Upper lobe of right lung (tissue), 1 donor: ENCODE measurements around the gene TSPAN4. TPM values are rescaled to one million over a fixed set of nuclear protein-coding genes. Genes with fewer than 3 reads are reported as not detected.

Experiments used
- ATAC-seq: fragments of 200-7000 bp; cut with Tn5 transposase; one replicate; pipeline ENCODE4 v1.9.1; 2020; ENCODE audit warnings: mild to moderate bottlenecking, moderate library complexity
- DNase-seq: peaks from one replicate; pipeline ENCODE4 v3.0.0-alpha.2; 2020
- H3K27ac ChIP-seq: fragments of 200-600 bp; one replicate; pipeline ENCODE4 v1.8.0; 2022
- H3K27me3 ChIP-seq: fragments of 200-600 bp; one replicate; pipeline ENCODE4 v1.8.0; 2022; ENCODE audit warnings: mild to moderate bottlenecking
- H3K36me3 ChIP-seq: fragments of 200-600 bp; one replicate; pipeline ENCODE4 v1.8.0; 2022
- H3K4me1 ChIP-seq: fragments of 200-600 bp; one replicate; pipeline ENCODE4 v1.8.0; 2022
- H3K4me3 ChIP-seq: fragments of 200-600 bp; one replicate; pipeline ENCODE4 v1.8.0; 2022; ENCODE audit warnings: mild to moderate bottlenecking
- H3K9me3 ChIP-seq: fragments of 200-600 bp; one replicate; pipeline ENCODE4 v1.8.0; 2022
- CTCF ChIP-seq: fragments of 200-600 bp; IDR thresholded peaks from one replicate; pipeline ENCODE4 v1.8.0; 2022; ENCODE audit warnings: antibody characterized with exemption
- intact Hi-C: fragments of 100-400 bp; cut with DNase I; formaldehyde crosslinking; loops from one replicate; pipeline ENCODE4 v1.11.0; 2022
- total RNA-seq: library from RNA; stranded (reverse); fragmentation: NEBNext Ultra II Directional; extraction: Animal tissue kit (Norgen Biotek cat#: 25700); gene quantifications from one replicate; pipeline ENCODE4 v1.2.1, GENCODE V29; 2021
- donor health status: DM: no; HTN: yes; CAD: no; lungs with severe emphysema.

Gene TSPAN4
- total RNA-seq, 1 donor from 2014 or later, result 167 TPM

- Histone ChIP-seq H3K9me3 (no peaks in the 10 kb centered on the region), H3K36me3 (no peaks in the 10 kb centered on the region), H3K27me3 (no peaks in the 10 kb centered on the region), H3K4me3 (no peak overlapping the region), H3K27ac (no peak overlapping the region), H3K4me1 (no peaks in the 10 kb centered on the region)
- DNase-seq (no peak), ATAC-seq (no peak)
- intact Hi-C loops, result no loop called here
- no peak for TF ChIP-seq CTCF
Observed at GRCh38 chr11:877565-877964, 34.9 kb downstream of the TSPAN4 start.

DNA sequence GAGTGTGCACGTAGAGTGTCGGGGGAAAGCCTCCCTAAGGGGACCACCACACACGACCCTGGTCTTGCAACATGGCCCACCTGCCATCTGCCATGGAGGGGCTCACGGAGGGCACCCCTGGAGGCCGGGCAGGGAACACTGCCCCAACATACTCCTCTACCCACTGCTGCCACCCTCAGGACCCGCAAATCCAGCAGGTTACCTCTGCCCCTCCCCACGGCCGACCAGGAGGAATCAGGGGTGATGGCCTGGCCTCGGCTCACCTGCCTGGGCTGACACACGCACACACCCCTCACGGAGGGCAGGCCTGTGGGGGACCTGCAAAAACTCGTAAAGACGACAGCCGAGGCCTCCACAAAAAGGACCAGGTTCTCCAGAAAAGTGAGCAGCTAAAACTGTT lies 37.8 kb downstream of the TSPAN4 start:
- Histone ChIP-seq H3K4me3 (no peak overlapping the region), H3K27ac (no peak overlapping the region), H3K36me3 (no peaks in the 10 kb centered on the region), H3K4me1 (no peaks in the 10 kb centered on the region), H3K27me3 (no peaks in the 10 kb centered on the region), H3K9me3 (no peaks in the 10 kb centered on the region)
- no peak for TF ChIP-seq CTCF
- DNase-seq (no peak), ATAC-seq (no peak)
- intact Hi-C loops, result no loop called here

GRCh38 chr11:882596-882995 lies 39.9 kb downstream of the TSPAN4 start:
- DNase-seq, result no peak
- Histone ChIP-seq H3K4me3 (no peak overlapping the region), H3K27me3 (no peaks in the 10 kb centered on the region), H3K27ac (no peak overlapping the region), H3K4me1 (no peaks in the 10 kb centered on the region), H3K36me3 (no peaks in the 10 kb centered on the region), H3K9me3 (no peaks in the 10 kb centered on the region)
- intact Hi-C loops, result no loop called here
- no peak for TF ChIP-seq CTCF
- no peak for ATAC-seq

DNA sequence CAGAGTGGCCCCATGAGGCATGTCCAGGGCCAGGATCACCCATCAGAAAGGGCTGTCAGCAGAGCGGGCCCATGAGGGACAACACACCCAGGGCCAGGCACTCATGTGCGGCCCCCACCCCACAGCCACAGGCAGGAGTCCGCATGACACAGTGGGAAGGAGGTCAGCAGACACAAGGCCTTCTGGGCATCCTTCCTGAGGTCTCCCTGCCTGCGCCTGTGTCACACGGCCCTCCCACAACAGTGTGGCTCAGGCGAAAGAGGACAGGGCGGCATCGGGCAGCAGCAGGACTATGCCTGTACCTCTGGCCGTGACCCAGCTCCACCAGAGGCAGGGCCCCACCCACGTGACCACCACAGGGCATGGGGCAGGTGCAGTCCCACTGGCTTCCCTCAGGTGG lies 40.9 kb downstream of the TSPAN4 start:
- no peak for TF ChIP-seq CTCF
- intact Hi-C loops, result no loop called here
- no peak overlapping the region for H3K27ac ChIP-seq
- no peak for DNase-seq
- no peaks in the 10 kb centered on the region for H3K36me3 ChIP-seq
- ATAC-seq, result no peak
- no peaks in the 10 kb centered on the region for H3K4me1 ChIP-seq
- H3K27me3 ChIP-seq, result no peaks in the 10 kb centered on the region
- H3K9me3 ChIP-seq, result no peaks in the 10 kb centered on the region
- no peak overlapping the region for H3K4me3 ChIP-seq

GRCh38 chr11:884578-885070 lies 42.0 kb downstream of the TSPAN4 start:
- H3K9me3 ChIP-seq, result no peaks in the 10 kb centered on the region
- H3K27me3 ChIP-seq, result no peaks in the 10 kb centered on the region
- no peaks in the 10 kb centered on the region for H3K4me1 ChIP-seq
- H3K27ac ChIP-seq, result no peak overlapping the region
- H3K4me3 ChIP-seq, result no peak overlapping the region
- intact Hi-C loops, result no loop called here
- TF ChIP-seq CTCF, result no peak
- ATAC-seq, result no peak
- DNase-seq, result no peak
- H3K36me3 ChIP-seq, result no peaks in the 10 kb centered on the region

DNA sequence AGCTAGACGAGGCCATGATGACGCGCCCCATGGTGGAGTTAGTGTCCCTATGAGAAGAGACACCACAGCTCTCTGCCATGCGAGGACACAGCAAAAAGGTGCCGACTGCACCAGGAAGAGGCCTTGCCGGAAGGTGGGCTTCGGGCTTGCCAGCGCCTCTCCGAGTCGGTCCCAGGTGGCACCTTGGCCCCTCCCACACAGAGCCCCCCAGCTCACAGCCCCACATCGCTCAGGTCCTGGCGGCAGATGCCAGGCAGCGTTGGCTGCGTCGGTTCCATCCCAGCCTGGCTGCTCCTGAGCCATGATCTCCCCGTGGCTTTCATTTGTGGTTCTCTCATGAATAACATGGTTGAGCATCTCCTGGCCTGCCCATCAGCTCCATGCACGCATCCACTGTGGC lies 43.9 kb downstream of the TSPAN4 start:
- no peak for ATAC-seq
- Histone ChIP-seq H3K27me3 (no peaks in the 10 kb centered on the region), H3K9me3 (no peaks in the 10 kb centered on the region), H3K4me3 (no peak overlapping the region), H3K36me3 (no peaks in the 10 kb centered on the region), H3K27ac (no peak overlapping the region), H3K4me1 (no peaks in the 10 kb centered on the region)
- no peak for DNase-seq
- intact Hi-C loops, result no loop called here
- TF ChIP-seq CTCF, result no peak
